ENCODE measurements around the gene SLC16A12. TPM values are rescaled to one million over a fixed set of nuclear protein-coding genes. Genes with fewer than 3 reads are reported as not detected.

Gene SLC16A12
- total RNA-seq, 1 experiment from 2014 or later, result 0.77 TPM

GRCh38 chr10:89522463-89522862 lies 12.9 kb downstream of the SLC16A12 start:
- no peak overlapping the region for H3T11ph ChIP-seq (ENCODE audit: low read length)
- H3K14ac ChIP-seq (ENCODE audit: insufficient read depth, low read length), result no peak overlapping the region
- Mint-ChIP-seq H3K27me3 (ENCODE audit: low read depth) (peaks cover 2% of the 10 kb centered on the region; the same call in 1 of the 2 replicates), H3K27ac (no peak overlapping the region), H3K4me1 (no peaks in the 10 kb centered on the region), H3K36me3 (ENCODE audit: insufficient read depth in 1 of 3, low read depth in 3 of 3) (no peaks in the 10 kb centered on the region), H3K9me3 (no peaks in the 10 kb centered on the region), H3K4me3 (no peak overlapping the region)
- H4K91ac ChIP-seq (ENCODE audit: insufficient read length, low read depth, low read length), result no peak overlapping the region
- H2BK20ac ChIP-seq (ENCODE audit: low read depth, low read length, poor library complexity, severe bottlenecking), result no peak overlapping the region
- H3K27ac ChIP-seq (ENCODE audit: insufficient read length, low read depth, low read length), result no peak overlapping the region
- H3K4me2 ChIP-seq (ENCODE audit: insufficient read depth, insufficient read length, low read length), result no peak overlapping the region
- H4K5ac ChIP-seq (ENCODE audit: insufficient read length, low read depth, low read length), result no peak overlapping the region
- H2BK12ac ChIP-seq (ENCODE audit: insufficient read length, low read depth, low read length), result no peak overlapping the region
- TF ChIP-seq CTCF (conservative IDR thresholded peaks at IDR 0.05), result no peak
- H3K4me1 ChIP-seq (ENCODE audit: insufficient read depth, low read length), result no peaks in the 10 kb centered on the region
- no peak overlapping the region for H3K56ac ChIP-seq (ENCODE audit: insufficient read length, low read depth, low read length)
- no peaks in the 10 kb centered on the region for H3K27me3 ChIP-seq (ENCODE audit: insufficient read depth, low read length)
- H4K8ac ChIP-seq (replicated peaks; ENCODE audit: insufficient read length, low read depth, low read length), result no peak overlapping the region
- no peaks in the 10 kb centered on the region for H4K20me1 ChIP-seq (ENCODE audit: control insufficient read depth, insufficient read depth, insufficient read length)
- H3K23ac ChIP-seq (ENCODE audit: insufficient read length, low read depth, low read length), result no peak overlapping the region
- H2BK5ac ChIP-seq (ENCODE audit: insufficient read length, low read length), result no peak overlapping the region
- no peak for DNase-seq
- no peaks in the 10 kb centered on the region for H3K79me2 ChIP-seq (ENCODE audit: insufficient read depth, low read length)
- no peak overlapping the region for H2BK120ac ChIP-seq (ENCODE audit: low read depth, low read length, poor library complexity, severe bottlenecking)
- no peaks in the 10 kb centered on the region for H3K23me2 ChIP-seq (ENCODE audit: insufficient read length, low read depth, low read length, poor library complexity, severe bottlenecking)
- no peak overlapping the region for H3K18ac ChIP-seq (ENCODE audit: insufficient read length, low read depth, low read length)
- no peak overlapping the region for H2AK5ac ChIP-seq (ENCODE audit: insufficient read length, low read length)
- no peak overlapping the region for H3K9ac ChIP-seq (ENCODE audit: extremely low read depth, insufficient read length, low read length)
- H2BK15ac ChIP-seq (ENCODE audit: low read depth, low read length), result no peak overlapping the region
- no peaks in the 10 kb centered on the region for H3K79me1 ChIP-seq (ENCODE audit: insufficient read depth, low read depth, low read length, poor library complexity, severe bottlenecking)
- no CpG with 5 or more reads among the region's 1 CpG for WGBS (ENCODE audit: extremely low coverage, insufficient read length, low lambda C conversion rate)
- no peak overlapping the region for H3K4ac ChIP-seq (ENCODE audit: low read depth, low read length)
- no peak overlapping the region for H2AFZ ChIP-seq (ENCODE audit: low read length)
- H3K9me3 ChIP-seq (ENCODE audit: control insufficient read depth, low read depth, low read length), result no peaks in the 10 kb centered on the region

Measured in H9 (cell line).